SU-DHL-6 (cell line): ENCODE measurements around the gene ARPP19.

Experiments used
- H2AFZ ChIP-seq: fragments of 200-600 bp; sonication (generic); 2 replicates; pipeline ENCODE4 v1.6.1; 2014; ENCODE audit warnings: low read depth, mild to moderate bottlenecking, moderate library complexity, mixed read lengths, antibody characterized with exemption, low read length; ENCODE audit not compliant: severe bottlenecking
- H3F3A ChIP-seq: fragments of 200-600 bp; shearing (Covaris generic); 2 replicates; pipeline ENCODE4 v1.6.0; 2016; ENCODE audit warnings: antibody characterized with exemption, mild to moderate bottlenecking; ENCODE audit not compliant: insufficient read depth
- H3K27ac ChIP-seq: fragments of 200-600 bp; sonication (generic); 2 replicates; pipeline ENCODE4 v1.5.1; 2016; ENCODE audit warnings: low read depth, mild to moderate bottlenecking, low read length, moderate library complexity, mixed read lengths
- H3K27me3 ChIP-seq: fragments of 200-600 bp; sonication (generic), shearing (Covaris generic); 2 replicates; pipeline ENCODE4 v1.6.0; 2014; ENCODE audit warnings: mild to moderate bottlenecking, low read length
- H3K36me3 ChIP-seq: fragments of 200-600 bp; sonication (generic); 2 replicates; pipeline ENCODE4 v1.6.1; 2014; ENCODE audit warnings: mild to moderate bottlenecking, low read length, mixed read lengths
- H3K4me2 ChIP-seq: fragments of 300-600, 200-600 bp; shearing (Covaris generic), sonication (generic); 2 replicates; pipeline ENCODE4 v1.6.0; 2014; ENCODE audit warnings: low read length, low read depth, mild to moderate bottlenecking; ENCODE audit not compliant: poor library complexity, severe bottlenecking
- H3K4me3 ChIP-seq: fragments of 200-600 bp; sonication (generic); 2 replicates; pipeline ENCODE4 v1.5.1; 2014; ENCODE audit warnings: antibody characterized with exemption, low read length, mild to moderate bottlenecking, mixed read lengths; ENCODE audit not compliant: insufficient read depth, poor library complexity, severe bottlenecking
- H3K79me2 ChIP-seq: fragments of 200-600 bp; sonication (generic); 2 replicates; pipeline ENCODE4 v1.6.1; 2014; ENCODE audit warnings: mild to moderate bottlenecking, low read length, moderate library complexity; ENCODE audit not compliant: insufficient read depth
- H3K9ac ChIP-seq: fragments of 200-600 bp; sonication (generic); 2 replicates; pipeline ENCODE4 v1.7.0; 2014; ENCODE audit warnings: mild to moderate bottlenecking, low read length
- H3K9me2 ChIP-seq: fragments of 200-600 bp; sonication (generic); replicated peaks from 2 replicates; pipeline ENCODE4 v1.6.1; 2014; ENCODE audit warnings: low read length; ENCODE audit not compliant: insufficient read depth
- H3K9me3 ChIP-seq: fragments of 200-600 bp; sonication (generic); 2 replicates; pipeline ENCODE4 v1.6.1; 2014; ENCODE audit warnings: low read length, mixed read lengths; ENCODE audit not compliant: insufficient read depth
- H4K20me1 ChIP-seq: fragments of 200-600 bp; sonication (generic); 2 replicates; pipeline ENCODE4 v1.6.1; 2014; ENCODE audit warnings: low read depth, mild to moderate bottlenecking, antibody characterized with exemption, low read length, moderate library complexity, mixed read lengths
- EZH2phosphoT487 ChIP-seq: fragments of 200-600 bp; sonication (generic), shearing (Covaris generic); conservative IDR thresholded peaks from 2 replicates; pipeline ENCODE4 v1.6.1; 2018; ENCODE audit warnings: mild to moderate bottlenecking, antibody characterized with exemption, low read length, moderate library complexity, mixed read lengths
- TF ChIP-seq, protein P1 (sequence below): fragments of 200-600 bp; sonication (generic); IDR thresholded peaks from one replicate; pipeline ENCODE4 v1.5.1; 2017; ENCODE audit warnings: antibody characterized with exemption, mild to moderate bottlenecking, low read length, moderate library complexity; ENCODE audit not compliant: insufficient read depth, poor library complexity, severe bottlenecking

ARPP19 gene

GRCh38 chr15:52527911-52528563, 40.8 kb downstream of the ARPP19 start:
- Histone ChIP-seq H3F3A (no peaks in the 10 kb centered on the region), H3K36me3 (no peaks in the 10 kb centered on the region), H3K79me2 (no peaks in the 10 kb centered on the region), H3K4me3 (peak overlapping the region; percentile 86), H3K4me2 (peak overlapping the region; percentile 72), H4K20me1 (no peaks in the 10 kb centered on the region), H2AFZ (peak overlapping the region; percentile 89), H3K27me3 (no peaks in the 10 kb centered on the region), H3K9me2 (no peaks in the 10 kb centered on the region), H3K9ac (peak overlapping the region; percentile 57), H3K9me3 (no peaks in the 10 kb centered on the region), H3K27ac (peak overlapping the region; percentile 49)
- TF ChIP-seq, protein P1, sequence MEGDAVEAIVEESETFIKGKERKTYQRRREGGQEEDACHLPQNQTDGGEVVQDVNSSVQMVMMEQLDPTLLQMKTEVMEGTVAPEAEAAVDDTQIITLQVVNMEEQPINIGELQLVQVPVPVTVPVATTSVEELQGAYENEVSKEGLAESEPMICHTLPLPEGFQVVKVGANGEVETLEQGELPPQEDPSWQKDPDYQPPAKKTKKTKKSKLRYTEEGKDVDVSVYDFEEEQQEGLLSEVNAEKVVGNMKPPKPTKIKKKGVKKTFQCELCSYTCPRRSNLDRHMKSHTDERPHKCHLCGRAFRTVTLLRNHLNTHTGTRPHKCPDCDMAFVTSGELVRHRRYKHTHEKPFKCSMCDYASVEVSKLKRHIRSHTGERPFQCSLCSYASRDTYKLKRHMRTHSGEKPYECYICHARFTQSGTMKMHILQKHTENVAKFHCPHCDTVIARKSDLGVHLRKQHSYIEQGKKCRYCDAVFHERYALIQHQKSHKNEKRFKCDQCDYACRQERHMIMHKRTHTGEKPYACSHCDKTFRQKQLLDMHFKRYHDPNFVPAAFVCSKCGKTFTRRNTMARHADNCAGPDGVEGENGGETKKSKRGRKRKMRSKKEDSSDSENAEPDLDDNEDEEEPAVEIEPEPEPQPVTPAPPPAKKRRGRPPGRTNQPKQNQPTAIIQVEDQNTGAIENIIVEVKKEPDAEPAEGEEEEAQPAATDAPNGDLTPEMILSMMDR, result no peak
- no peak for TF ChIP-seq EZH2phosphoT487

DNA sequence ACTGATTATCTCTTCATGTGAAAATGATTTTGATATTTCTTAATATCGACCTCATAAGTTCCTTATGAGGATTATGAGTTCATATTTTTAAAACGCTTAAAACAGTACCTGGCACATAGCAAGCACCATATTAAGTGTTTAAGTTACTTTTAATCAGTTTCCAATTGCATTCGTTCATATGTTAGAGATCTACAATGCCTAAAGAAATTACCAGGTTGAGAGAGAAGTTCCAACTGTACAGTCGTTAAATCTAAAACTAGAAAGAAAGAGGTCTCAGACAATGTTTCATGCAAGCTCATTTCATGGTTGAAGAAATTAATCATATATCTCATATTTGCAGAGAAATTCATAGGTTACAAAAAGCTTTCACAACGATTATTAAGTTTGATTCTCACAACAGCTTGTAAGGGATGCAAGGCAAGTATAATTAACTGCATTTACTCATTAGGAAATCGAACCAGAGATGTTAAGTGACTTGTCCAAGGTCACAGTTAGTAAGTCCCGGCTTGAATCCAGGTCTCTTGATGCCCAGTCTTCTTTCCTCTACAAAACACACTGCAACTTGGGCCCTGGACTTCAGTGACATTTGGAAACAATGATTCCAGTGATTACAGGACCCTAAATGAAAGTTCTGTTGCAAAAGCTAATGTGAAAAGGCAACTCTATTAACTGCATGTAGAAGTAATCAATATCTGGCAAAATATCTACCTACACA, 41.5 kb downstream of the ARPP19 start:
- no peaks in the 10 kb centered on the region for H3K27me3 ChIP-seq
- no peaks in the 10 kb centered on the region; the same call in 1 of the 2 replicates for H4K20me1 ChIP-seq
- TF ChIP-seq EZH2phosphoT487, result no peak
- TF ChIP-seq, protein P1, result no peak
- no peaks in the 10 kb centered on the region for H3K36me3 ChIP-seq
- no peaks in the 10 kb centered on the region for H3F3A ChIP-seq
- peak overlapping the region; percentile 72 for H3K4me2 ChIP-seq
- H3K9ac ChIP-seq, result peak overlapping the region; percentile 57
- no peak overlapping the region for H3K27ac ChIP-seq
- no peaks in the 10 kb centered on the region for H3K79me2 ChIP-seq
- H3K9me2 ChIP-seq, result no peaks in the 10 kb centered on the region
- peak overlapping the region; percentile 86 for H3K4me3 ChIP-seq
- no peak overlapping the region for H2AFZ ChIP-seq
- H3K9me3 ChIP-seq, result no peaks in the 10 kb centered on the region

DNA sequence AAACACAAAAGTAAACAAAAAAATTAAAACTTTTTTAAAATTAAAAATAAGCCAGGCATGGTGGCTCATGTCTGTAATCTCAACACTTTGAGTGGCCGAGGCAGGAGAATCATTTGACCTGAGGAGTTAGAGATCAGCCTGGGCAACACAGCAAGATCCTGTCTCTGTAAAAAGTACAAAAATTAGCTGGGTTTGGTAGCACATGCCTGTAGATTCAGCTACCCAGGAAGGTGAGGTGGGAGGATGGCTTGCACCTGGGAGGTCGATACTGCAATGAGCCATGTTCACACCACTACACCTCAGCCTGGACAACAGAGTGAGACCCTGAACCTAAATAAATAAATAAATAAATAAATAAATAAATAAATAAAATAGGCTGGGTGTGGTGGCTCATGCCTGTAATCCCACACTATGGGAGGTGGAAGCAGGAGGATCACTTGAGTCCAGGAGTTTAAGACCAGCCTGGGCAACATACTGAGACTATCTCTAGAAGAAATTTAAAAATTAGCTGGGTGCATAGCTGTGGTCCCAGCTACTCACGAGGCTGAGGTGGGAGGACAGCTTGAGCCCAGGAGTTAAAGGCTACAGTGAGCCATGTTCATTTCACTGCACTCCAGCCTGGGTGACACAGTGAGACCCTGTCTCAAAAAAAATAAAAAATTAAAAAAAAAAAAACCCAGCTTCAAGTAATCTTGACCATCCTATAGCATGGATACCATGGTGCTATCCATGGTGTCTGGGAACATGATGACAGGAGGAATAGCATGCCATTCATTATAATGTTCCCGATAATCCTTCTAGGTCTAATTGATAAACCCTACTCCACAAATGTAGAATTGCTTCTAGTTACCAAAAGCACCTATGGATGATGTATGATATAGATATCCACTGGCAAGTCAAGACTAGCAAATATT, 44.4 kb downstream of the ARPP19 start:
- Histone ChIP-seq H3K36me3 (no peaks in the 10 kb centered on the region), H3K9ac (no peak overlapping the region), H3K4me2 (no peak overlapping the region), H3K27ac (no peak overlapping the region), H3K9me3 (no peaks in the 10 kb centered on the region), H3F3A (no peaks in the 10 kb centered on the region), H2AFZ (no peak overlapping the region), H3K4me3 (no peak overlapping the region), H3K27me3 (no peaks in the 10 kb centered on the region), H3K79me2 (peaks cover 7% of the 10 kb centered on the region), H4K20me1 (no peaks in the 10 kb centered on the region; the same call in 1 of the 2 replicates), H3K9me2 (no peaks in the 10 kb centered on the region)
- TF ChIP-seq, protein P1, result no peak
- TF ChIP-seq EZH2phosphoT487, result no peak
